GM18499 (cell line): Measurements from ENCODE around the gene CRMP1.
"Not testable (repeated sequence)": the region's sequence is repeated elsewhere in the genome, so short reads cannot be mapped to it uniquely, and the experiment has no call there.

Experiments
- ATAC-seq: cut with Tn5 transposase; IDR thresholded peaks from one replicate; pipeline ENCODE4 v1.9.1; 2021; ENCODE audit warnings: moderate number of reproducible peaks; ENCODE audit not compliant: insufficient read depth, unreplicated experiment

CRMP1 gene

GRCh38 chr4:5826437-5827107, 66.3 kb downstream of the CRMP1 start:
- ATAC-seq, result no peak

DNA sequence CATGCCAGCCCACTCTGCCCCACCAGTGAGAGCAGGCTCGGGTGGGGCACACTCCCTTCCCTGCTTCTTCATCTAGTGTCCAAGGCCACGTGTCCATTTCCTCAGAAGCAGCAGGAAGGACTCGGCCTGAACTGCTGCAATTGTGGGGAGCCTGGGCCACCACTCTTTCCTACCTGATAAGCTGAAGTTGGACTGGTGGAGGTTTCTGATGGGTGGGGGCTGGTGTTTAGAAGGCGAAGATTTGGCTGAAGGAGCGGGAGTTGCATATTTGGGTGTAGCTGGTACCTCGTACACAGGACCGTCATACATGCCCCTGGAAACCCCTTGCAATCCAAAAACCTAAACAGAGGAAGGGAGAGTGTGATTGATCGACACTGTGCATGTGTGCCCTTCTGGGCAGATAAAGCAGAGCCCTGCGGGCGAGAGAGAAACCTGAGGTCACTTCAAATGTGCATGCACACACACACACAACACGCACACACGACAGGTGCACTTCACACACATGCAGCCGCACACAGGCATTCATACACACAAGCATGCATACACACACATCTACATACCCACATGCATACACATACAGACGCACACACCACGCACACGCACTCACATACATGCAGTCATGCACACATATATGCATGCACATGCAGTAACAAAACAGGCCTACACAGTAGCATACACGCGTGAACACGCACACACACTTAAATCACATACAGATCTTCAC, 67.4 kb downstream of the CRMP1 start:
- ATAC-seq, result no peak

DNA sequence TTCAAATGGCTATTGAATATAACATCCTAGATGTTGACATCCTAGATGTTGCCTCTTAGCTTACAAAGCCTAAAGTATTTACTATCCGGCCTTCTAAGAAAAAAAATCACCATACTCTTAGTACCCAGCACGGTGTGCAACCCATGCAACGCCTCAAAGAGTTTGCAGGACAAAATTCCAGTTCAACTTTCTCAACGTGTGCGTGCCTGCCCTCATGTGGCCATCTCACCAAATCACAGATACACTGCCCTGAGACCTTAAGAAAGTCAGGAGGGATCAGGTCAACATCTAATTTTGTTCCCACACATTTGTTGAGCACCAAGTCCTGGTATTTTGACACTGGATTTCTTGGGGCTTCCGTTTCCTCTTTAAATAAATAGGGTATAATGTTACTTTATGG, 68.3 kb downstream of the CRMP1 start:
- no peak for ATAC-seq

DNA sequence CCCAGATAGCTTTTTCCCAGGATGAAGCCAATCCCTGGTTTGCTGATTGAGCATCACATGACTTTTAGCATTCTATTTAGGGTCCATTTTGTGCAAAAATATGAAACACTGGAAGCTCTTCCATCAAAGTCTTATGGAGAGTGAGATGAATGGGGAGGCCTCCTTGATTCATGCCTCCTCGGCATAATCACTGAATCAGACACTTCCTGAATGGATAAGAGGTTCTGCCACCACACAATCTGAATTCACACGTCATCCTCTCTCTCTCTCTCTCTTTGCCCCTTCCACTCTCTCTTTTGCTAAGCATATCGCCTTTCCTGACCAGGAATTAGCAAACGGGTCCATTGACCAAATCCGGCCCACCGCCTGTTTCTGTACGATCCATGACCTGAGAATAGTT, 68.7 kb downstream of the CRMP1 start:
- ATAC-seq, result no peak

GRCh38 chr4:5823542-5824211, 69.2 kb downstream of the CRMP1 start:
- no peak for ATAC-seq

GRCh38 chr4:5822619-5823018, 70.3 kb downstream of the CRMP1 start:
- ATAC-seq, result no peak

DNA sequence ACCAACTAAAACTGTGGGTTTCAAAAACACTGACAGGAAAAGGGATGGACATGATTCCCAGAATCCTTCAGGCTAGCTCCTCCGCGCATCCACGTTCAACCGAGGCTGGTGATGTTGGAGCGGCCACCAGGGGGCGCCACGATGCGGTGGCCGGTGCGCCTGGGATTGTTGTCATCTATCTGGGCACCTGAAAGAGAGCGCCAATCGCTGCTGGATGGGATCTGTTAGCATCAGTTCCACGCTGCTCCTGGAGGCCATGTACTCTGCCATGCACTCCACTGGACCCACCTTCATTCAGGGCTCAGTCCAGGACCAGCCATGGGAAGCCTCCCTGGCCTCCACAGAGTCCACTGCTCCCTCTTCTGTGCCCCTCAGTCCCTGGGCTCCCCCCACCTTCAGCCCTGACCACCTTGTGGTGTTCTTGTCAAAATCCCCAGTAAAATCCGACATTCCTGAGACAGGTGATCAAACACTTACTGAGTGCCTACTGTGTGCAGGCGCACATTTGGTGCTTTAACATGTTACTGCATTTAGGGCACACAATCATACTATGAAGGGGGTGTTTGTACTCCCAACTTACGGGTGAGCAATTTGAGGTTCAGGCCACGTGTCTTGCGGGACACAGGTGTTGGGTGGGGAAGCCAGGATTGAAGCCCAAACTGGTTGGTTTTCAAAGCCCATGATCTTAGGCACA, 71.1 kb downstream of the CRMP1 start:
- no peak for ATAC-seq

- no peak for ATAC-seq
Observed at GRCh38 chr4:5816851-5817375, 76.0 kb downstream of the CRMP1 start.

GRCh38 chr4:5816101-5816500, 76.8 kb downstream of the CRMP1 start:
- ATAC-seq, result no peak

GRCh38 chr4:5815641-5816040, 77.2 kb downstream of the CRMP1 start:
- ATAC-seq, result no peak

- no peak for ATAC-seq
Observed at GRCh38 chr4:5814421-5814820, 78.5 kb downstream of the CRMP1 start.

DNA sequence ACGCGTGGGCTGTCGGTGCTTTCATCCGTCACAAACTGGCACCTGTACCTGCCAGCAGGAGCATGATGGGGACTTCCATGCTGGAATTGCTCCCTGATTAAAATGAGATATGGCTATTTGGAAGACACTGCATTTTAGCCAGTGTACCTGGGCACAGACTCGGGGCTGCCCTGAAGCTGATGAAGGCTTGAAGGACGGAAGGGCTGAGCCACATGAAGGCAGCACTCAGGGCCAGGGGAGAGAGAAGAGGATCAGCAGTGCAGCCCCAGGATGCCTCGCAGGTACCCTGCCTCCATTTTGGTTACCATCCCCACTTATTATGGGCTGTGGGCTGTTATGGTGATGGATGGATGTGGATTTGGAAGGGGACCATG, 79.0 kb downstream of the CRMP1 start:
- ATAC-seq, result no peak

GRCh38 chr4:5812506-5813229, 80.2 kb downstream of the CRMP1 start:
- ATAC-seq, result no peak

- ATAC-seq, result not testable (repeated sequence)
Observed at GRCh38 chr4:5812057-5812456, 80.8 kb downstream of the CRMP1 start.

DNA sequence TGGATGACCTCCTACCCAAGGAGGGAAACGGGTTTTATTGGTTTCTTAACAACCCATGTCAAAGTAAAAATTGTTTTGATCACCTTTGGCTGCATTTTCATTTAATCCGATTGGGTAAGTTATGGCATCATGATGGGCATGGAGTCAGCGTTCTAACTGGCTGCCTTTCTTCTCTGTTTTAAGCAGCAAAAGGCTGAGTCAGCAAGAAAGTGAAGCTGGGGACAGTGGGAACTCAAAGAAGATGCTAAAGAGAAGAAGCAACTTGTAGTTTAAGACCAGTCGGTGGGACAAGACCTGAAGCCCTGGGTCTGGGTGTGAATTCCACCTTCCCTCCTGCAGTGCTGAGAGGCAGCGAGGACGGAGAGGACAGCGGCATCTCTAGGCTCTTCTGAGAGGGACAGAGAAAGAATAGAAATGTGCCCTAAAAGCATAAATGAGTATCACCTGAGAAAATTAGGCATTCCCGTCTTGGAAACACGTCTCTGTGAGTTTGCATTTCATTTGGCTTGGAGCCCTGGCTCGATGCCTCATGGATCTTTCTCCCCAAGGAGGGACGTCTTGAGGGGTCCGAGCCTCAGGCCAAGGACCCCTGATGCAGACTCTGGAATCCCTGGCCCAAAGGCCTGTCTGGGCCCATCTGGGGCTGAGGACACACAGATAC, 82.0 kb downstream of the CRMP1 start:
- ATAC-seq, result no peak

GRCh38 chr4:5810151-5810550, 82.7 kb downstream of the CRMP1 start:
- ATAC-seq, result no peak

DNA sequence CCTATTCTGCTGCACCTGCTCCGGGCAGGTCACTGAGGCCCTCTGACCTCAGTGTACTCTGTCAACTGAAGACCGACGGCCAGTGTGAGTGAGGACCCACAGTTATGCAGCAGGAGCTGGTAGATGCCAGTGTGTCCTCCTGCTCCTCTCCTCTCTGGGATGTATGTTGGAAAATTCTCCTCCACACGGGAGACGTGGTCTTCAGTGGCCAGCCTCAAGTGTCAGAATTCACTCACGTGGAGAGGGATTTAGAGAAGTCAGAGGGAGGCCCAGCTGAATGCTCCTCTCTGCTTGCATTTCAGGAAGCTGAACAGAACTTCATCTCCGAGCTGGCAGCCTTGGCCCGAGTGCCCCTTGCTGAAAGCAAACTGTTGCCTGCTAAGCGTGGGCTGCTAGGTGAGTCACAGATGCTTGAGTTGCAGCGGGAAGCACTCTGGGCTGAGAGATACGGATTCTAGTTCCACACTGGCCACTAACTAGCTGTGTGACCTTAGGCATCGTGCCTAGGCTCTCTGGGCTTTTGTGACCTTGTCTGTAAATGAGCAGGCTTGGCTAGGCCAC, 83.6 kb downstream of the CRMP1 start:
- ATAC-seq, result no peak

DNA sequence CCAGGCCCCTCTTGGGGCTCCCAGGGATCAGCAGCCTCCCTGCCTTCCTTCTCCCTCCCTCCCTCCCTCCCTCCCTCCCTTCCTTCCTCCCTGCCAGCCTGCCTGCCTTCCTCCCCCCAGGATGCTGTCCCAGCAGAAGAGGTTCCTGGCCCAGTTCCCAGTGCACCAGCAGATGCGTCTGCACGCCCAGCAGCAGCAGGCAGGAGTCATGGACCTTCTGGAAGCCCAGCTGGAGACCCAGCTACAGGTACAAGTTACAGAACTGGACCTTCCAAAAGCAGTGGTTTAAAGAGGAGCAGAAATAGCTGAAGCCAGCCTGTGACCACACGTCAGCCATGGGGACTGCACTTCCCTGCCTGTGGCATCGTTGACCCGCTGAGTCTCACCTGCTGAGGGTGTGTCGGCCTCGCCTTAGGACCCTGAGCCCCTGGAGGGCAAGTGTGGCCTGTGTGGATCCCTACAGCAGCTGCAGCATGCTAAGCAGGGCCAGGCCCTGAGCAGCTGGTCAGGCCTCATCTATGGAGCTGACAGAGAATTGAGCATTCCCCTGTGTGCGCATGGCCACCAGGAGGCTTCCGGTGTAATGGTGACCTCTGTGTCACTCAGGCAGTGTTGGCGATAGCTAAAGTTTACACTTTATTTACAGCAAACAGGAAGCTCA, 84.7 kb downstream of the CRMP1 start:
- ATAC-seq, result no peak

GRCh38 chr4:5805270-5805669, 87.6 kb downstream of the CRMP1 start:
- no peak for ATAC-seq
